ENCODE measurements around the gene PEX19. TPM values are rescaled to one million over a fixed set of nuclear protein-coding genes. Genes with fewer than 3 reads are reported as not detected.
A peak's percentile ranks its signal among the peaks of the same experiment; 100 is the strongest.

PEX19 gene
- total RNA-seq, 1 donor: 16.4 TPM

DNA sequence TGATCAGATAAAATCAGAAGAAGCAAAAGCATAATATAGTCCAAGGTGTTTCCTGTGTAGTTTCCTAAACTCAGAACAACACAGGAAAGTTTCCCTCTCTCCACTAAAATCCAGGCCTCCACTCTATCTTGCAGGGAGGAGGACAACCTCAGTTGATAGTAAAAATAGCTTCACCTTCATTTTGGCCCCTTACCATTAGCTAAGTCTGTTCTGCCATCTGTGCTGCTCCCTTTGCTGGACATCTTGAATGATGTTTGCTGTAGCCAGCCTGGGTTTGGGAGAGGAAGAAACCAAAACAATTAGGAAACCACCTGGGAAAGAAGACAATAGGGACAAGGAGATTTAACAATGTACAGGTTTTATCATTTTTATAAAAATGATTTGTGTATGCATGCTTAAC lies 41.2 kb downstream of the PEX19 start:
- no peak for DNase-seq (ENCODE audit: low read depth in 2 of 3, low spot score in 2 of 3)

DNA sequence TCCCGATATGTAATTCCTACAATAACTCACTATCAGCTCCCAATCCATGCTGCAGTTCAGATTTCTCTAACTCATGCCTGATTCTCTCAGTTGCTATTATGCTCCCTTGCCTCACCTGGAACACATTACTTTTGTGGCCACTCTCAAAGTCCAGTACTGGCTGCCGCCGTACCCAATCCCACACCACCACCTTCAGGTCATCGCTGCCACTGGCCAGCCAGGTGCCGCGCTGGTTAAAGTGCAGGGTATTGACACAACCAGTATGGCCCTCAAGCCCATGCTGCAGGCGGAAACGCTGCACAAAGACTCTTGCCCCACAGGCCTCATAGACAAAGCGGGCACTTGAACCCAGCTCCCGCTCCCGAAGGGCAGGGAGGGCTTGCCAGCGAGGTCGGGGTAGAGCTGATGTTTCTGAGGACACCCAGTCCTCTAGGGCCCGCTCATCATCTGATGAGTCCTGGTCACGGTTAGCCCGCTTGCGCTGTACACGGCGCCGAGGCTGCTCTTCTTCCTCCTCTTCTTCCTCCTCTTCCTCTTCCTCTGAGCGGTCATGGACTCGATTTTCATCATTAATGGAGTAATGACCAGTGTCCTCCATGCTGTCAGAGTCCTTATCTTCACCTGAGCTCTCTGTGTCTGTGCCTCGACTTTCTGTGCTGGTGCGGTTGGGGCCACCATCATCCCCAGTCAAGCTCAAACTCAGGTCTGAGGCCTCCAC lies 45.2 kb downstream of the PEX19 start:
- no peak for DNase-seq (ENCODE audit: low read depth in 2 of 3, low spot score in 2 of 3)

DNA sequence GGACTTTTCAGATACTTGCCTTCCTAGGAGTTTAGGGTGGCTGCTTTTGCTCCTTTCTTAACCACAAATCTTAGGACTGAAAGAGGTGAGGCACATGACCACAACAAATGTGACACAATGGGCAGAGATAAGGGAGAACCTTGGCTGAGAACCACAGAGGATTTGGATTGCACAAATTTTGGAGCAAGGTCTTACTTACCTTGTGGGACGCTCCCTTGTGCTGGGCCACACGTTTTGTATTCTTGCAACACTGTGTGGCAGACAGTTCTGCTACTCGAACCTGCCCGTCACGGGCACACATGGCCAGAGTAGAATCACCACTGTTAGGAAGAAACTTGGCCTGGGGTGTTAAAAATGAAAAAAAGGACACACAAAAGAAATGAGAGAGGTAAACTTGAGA lies 46.5 kb downstream of the PEX19 start:
- DNase-seq (ENCODE audit: low read depth in 2 of 3, low spot score in 2 of 3): no peak

DNA sequence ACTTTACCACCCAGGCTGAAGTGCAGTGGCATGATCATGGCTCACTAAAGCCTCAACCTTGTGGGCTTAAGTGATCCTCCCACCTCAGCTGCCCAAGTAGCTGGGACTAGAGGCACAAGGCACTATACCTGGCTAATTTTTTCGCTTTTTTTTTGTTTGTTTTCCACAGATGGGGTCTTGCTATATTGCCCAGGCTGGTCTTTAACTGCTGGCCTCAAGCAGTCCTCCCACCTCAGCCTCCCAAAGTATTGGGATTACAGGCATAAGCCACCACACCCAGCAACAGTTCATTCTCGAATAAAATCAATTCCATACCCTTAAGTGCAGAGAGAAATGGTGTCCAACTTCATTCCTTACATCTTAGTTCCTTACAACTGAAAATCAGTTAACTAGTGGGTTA lies 47.4 kb downstream of the PEX19 start:
- DNase-seq (ENCODE audit: low read depth in 2 of 3, low spot score in 2 of 3): no peak

DNA sequence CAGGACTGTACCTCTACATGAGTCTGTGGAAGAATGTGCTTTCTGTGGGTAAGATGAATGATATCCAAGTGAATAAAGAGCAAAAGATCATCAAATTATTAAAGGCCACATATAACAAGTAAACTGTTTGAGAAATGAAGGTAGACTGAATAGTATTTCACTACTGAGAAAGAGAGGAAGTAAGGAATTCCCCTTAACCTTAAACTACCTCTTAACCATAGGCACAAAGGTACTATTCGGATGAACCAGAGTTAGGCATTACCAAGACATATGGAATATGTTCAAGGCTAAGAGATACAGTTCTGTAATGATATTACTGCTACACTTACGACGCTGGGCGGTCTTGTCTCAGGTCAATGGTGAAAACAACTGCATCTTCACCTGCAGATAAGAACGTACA lies 48.1 kb downstream of the PEX19 start:
- DNase-seq (ENCODE audit: low read depth in 2 of 3, low spot score in 2 of 3): no peak

DNA sequence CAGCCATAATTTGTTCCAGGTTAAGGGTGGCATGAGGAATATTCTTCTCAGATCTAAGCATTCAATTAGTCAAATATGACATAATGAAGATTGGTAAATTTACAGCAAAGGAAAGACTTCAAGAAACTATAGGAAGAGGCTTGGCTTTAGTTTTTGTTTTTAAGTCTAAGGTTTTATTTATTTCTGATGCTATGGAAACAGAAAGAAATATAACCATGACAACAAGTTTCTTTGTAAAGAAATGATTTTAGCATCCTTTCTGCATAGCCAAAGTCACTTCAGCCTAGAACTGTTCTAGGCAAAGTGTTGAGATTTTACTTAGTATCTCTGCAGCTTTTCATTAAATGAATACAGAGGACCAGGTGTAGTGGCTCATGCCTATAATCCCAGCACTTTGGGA lies 52.0 kb downstream of the PEX19 start:
- DNase-seq (ENCODE audit: low read depth in 2 of 3, low spot score in 2 of 3): peak in 1 of 3 donors; percentile 52

DNA sequence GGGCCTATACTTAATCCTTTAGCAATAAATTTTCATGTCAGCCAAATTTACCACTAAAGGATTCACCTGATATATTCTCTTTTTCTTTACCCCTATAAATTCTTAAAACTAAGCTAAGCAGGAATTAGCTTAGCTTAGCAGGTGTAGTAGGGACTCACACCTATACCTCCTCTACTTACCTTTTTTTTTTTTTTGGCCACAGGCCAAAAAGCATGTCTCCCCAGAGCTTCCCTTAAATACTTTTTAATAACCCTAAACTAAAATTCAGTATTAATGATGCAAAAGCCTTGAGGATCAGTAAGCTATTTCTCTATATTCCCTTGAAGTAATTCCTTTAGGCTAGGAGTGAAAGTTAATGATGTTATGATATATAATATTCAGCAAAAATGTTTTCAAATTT lies 56.5 kb downstream of the PEX19 start:
- no peak for DNase-seq (ENCODE audit: low read depth in 2 of 3, low spot score in 2 of 3)

DNA sequence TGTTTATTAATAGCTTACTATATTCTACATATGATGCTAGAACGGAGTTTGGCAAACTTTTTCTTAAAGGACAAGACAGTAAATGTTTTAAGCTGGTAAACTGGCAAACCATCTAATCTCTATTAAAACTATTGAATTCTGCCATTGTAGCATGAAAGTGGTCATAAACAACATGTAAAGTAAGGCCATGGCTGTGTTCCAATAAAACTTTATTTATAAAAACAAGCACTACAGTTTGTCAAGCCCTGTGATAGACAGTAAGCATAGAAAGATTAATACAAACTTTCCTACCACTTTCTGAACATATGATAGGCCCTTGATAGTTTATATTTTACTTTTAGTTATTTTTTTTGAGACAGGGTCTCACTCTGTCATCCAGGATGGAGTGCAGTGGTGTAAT lies 57.4 kb downstream of the PEX19 start:
- no peak for DNase-seq (ENCODE audit: low read depth in 2 of 3, low spot score in 2 of 3)

DNA sequence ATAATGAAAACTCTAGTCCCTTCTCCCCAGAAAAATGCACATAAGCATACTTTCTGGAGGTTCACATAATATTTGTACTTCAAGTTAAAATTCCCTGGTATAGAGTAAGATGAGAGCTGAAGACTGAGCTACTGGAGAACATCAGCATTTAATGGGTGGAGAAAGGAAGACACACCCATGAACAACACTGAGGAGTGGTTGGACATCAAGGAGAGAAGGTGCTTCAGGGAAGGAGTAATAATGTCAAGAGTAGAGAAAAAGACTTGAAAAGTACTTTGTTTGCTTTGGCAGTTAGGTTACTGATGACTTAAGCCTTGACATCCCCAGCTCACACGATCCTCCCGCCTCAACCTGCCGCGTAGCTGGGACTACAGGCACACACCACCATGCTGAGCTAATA lies 57.9 kb downstream of the PEX19 start:
- DNase-seq (ENCODE audit: low read depth in 2 of 3, low spot score in 2 of 3): no peak

Small RNA genes lying within 50 kb of the gene (small RNA-seq; reads per million reads assigned to genes)
- not detected for gene RF00019

Other genes starting within 250 kb of the PEX19 start
- under 0.01 TPM for gene KCNJ10, start 215.0 kb downstream of the PEX19 start, total RNA-seq
- not detected for gene KCNJ9, start 203.6 kb downstream of the PEX19 start, total RNA-seq
- 52.0 TPM for gene IGSF8, start 186.5 kb downstream of the PEX19 start, total RNA-seq
- not detected for gene ATP1A2, start 169.4 kb downstream of the PEX19 start, total RNA-seq
- gene ATP1A4, start 133.5 kb downstream of the PEX19 start, total RNA-seq: under 0.01 TPM
- gene CASQ1, start 94.6 kb downstream of the PEX19 start, total RNA-seq: not detected
- 23.7 TPM for gene PEA15, start 79.7 kb downstream of the PEX19 start, total RNA-seq
- 98.8 TPM for gene DCAF8, start 22.6 kb downstream of the PEX19 start, total RNA-seq
- 93.2 TPM for gene COPA, start 58.1 kb upstream of the PEX19 start, total RNA-seq
- gene NCSTN, start 58.2 kb upstream of the PEX19 start, total RNA-seq: 77.3 TPM
- gene NHLH1, start 81.9 kb upstream of the PEX19 start, total RNA-seq: not detected
- 3.8 TPM for gene VANGL2, start 115.4 kb upstream of the PEX19 start, total RNA-seq
- gene SLAMF6, start 238.1 kb upstream of the PEX19 start, total RNA-seq: 0.54 TPM